ENCODE measurements around the gene PCGF5. TPM values are rescaled to one million over a fixed set of nuclear protein-coding genes. Genes with fewer than 3 reads are reported as not detected.
"Not testable (repeated sequence)": the region's sequence is repeated elsewhere in the genome, so short reads cannot be mapped to it uniquely, and the experiment has no call there.

PCGF5 gene
- total RNA-seq, 1 experiment from 2014 or later = 27.7 TPM

- Histone ChIP-seq H3K9me3 (ENCODE audit: insufficient read depth, low read depth) (no peaks in the 10 kb centered on the region), H3K36me3 (ENCODE audit: low read depth) (no peaks in the 10 kb centered on the region), H2AFZ (no peak overlapping the region), H3K9me2 (ENCODE audit: insufficient read depth) (no peaks in the 10 kb centered on the region), H3K27me3 (ENCODE audit: insufficient read depth, low read depth) (no peaks in the 10 kb centered on the region), H3K4me1 (replicated peaks; ENCODE audit: insufficient read depth) (no peaks in the 10 kb centered on the region), H3K79me2 (ENCODE audit: low read depth) (0 out of 2 replicates have a peak, but pooled peaks cover 3% of the 10 kb centered on the region), H3K27ac (no peak overlapping the region), H3F3A (ENCODE audit: insufficient read depth, low read depth) (no peaks in the 10 kb centered on the region), H4K20me1 (ENCODE audit: insufficient read depth) (no peaks in the 10 kb centered on the region), H3K4me2 (no peak overlapping the region), H3K4me3 (no peak overlapping the region)
- intact Hi-C loops (cut with micrococcal nuclease; ENCODE audit: unreplicated experiment) = no loop called here
- ChIA-PET CTCF (no interaction called here), POLR2A (ENCODE audit: unreplicated experiment) (no interaction called here)
- no peak for TF ChIP-seq EZH2 (IDR thresholded peaks at IDR 0.05; ENCODE audit: low read depth)
- TF ChIP-seq, protein P1, sequence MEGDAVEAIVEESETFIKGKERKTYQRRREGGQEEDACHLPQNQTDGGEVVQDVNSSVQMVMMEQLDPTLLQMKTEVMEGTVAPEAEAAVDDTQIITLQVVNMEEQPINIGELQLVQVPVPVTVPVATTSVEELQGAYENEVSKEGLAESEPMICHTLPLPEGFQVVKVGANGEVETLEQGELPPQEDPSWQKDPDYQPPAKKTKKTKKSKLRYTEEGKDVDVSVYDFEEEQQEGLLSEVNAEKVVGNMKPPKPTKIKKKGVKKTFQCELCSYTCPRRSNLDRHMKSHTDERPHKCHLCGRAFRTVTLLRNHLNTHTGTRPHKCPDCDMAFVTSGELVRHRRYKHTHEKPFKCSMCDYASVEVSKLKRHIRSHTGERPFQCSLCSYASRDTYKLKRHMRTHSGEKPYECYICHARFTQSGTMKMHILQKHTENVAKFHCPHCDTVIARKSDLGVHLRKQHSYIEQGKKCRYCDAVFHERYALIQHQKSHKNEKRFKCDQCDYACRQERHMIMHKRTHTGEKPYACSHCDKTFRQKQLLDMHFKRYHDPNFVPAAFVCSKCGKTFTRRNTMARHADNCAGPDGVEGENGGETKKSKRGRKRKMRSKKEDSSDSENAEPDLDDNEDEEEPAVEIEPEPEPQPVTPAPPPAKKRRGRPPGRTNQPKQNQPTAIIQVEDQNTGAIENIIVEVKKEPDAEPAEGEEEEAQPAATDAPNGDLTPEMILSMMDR (conservative IDR thresholded peaks at IDR 0.05) = no peak
- DNase-seq = peak in 1 of 2 experiments; percentile 24
- BruUV-seq (replicated peaks) = no TSS peak
These were observed 35.1 kb upstream of the PCGF5 start for GRCh38 chr10:91185239-91185875.

DNA sequence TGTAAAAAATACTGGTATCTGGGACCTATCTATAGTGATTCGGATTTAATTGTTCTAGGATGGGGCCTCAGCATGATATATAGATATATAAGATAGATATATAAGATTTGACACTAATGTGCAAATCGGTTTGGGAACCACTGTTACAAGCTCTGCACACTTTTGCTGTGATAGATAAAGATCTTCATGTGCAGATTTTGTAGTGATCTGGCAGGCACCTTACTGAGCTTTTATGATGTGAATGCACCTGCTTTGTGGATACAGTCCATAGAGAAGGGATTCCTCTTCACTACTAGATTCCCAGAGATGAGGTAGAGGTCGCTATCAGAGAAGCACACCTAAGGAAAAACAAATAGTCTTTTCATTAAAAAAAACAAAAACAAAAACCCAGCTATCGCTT is 33.3 kb upstream of the PCGF5 start:
- CTCF ChIA-PET = no interaction called here
- BruUV-seq (replicated peaks) = no TSS peak
- no peaks in the 10 kb centered on the region for H3K9me2 ChIP-seq (ENCODE audit: insufficient read depth)

GRCh38 chr10:91188010-91188409 is 32.5 kb upstream of the PCGF5 start:
- H3K9me2 ChIP-seq (ENCODE audit: insufficient read depth); H3K36me3 ChIP-seq (ENCODE audit: low read depth); POLR2A ChIA-PET (ENCODE audit: unreplicated experiment); H3F3A ChIP-seq (ENCODE audit: insufficient read depth, low read depth); H4K20me1 ChIP-seq (ENCODE audit: insufficient read depth); H3K4me2 ChIP-seq; H2AFZ ChIP-seq; H3K27ac ChIP-seq; intact Hi-C loops (cut with micrococcal nuclease; ENCODE audit: unreplicated experiment); H3K27me3 ChIP-seq (ENCODE audit: insufficient read depth, low read depth); H3K4me1 ChIP-seq (replicated peaks; ENCODE audit: insufficient read depth); BruUV-seq (replicated peaks); H3K4me3 ChIP-seq; CTCF ChIA-PET; DNase-seq; H3K9me3 ChIP-seq (ENCODE audit: insufficient read depth, low read depth); H3K79me2 ChIP-seq (ENCODE audit: low read depth): not testable (repeated sequence)

More for the DNA sequence above, 33.3 kb upstream of the PCGF5 start:
- H3F3A ChIP-seq (ENCODE audit: insufficient read depth, low read depth) = no peaks in the 10 kb centered on the region
- H3K27me3 ChIP-seq (ENCODE audit: insufficient read depth, low read depth) = no peaks in the 10 kb centered on the region
- no peak for TF ChIP-seq EZH2 (IDR thresholded peaks at IDR 0.05; ENCODE audit: low read depth)
- TF ChIP-seq, protein P1 (conservative IDR thresholded peaks at IDR 0.05) = no peak
- no peaks in the 10 kb centered on the region for H3K4me1 ChIP-seq (replicated peaks; ENCODE audit: insufficient read depth)
- H4K20me1 ChIP-seq (ENCODE audit: insufficient read depth) = no peaks in the 10 kb centered on the region
- H2AFZ ChIP-seq = no peak overlapping the region
- no peaks in the 10 kb centered on the region for H3K9me3 ChIP-seq (ENCODE audit: insufficient read depth, low read depth)
- intact Hi-C loops (cut with micrococcal nuclease; ENCODE audit: unreplicated experiment) = no loop called here
- no peak for DNase-seq
- H3K27ac ChIP-seq = no peak overlapping the region
- H3K4me3 ChIP-seq = no peak overlapping the region
- no peaks in the 10 kb centered on the region for H3K79me2 ChIP-seq (ENCODE audit: low read depth)
- POLR2A ChIA-PET (ENCODE audit: unreplicated experiment) = no interaction called here
- H3K36me3 ChIP-seq (ENCODE audit: low read depth) = no peaks in the 10 kb centered on the region
- H3K4me2 ChIP-seq = no peak overlapping the region

DNA sequence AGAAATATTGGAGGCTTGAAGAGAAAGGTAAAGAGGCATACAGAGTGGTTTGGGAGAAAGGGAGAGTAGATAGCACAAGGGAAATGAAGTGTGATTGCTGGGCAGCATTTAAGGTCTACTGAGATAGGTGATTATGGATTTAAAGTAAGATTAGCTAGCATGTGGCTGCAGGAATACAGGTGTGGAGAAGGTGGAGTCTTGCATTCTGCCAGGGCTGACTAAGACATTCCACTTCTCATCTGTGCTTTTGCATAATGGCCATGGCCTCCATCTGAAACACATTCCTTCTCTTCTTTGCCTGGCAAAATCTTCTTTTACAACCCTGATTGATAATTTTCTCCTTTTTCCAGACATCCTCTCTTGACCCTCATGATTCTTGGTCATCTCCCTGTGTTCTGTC is 31.6 kb upstream of the PCGF5 start:
- Histone ChIP-seq H3K79me2 (ENCODE audit: low read depth) (no peaks in the 10 kb centered on the region), H3K9me2 (ENCODE audit: insufficient read depth) (no peaks in the 10 kb centered on the region), H3K9me3 (ENCODE audit: insufficient read depth, low read depth) (no peaks in the 10 kb centered on the region), H3K4me1 (replicated peaks; ENCODE audit: insufficient read depth) (no peaks in the 10 kb centered on the region), H3K27ac (no peak overlapping the region), H3F3A (ENCODE audit: insufficient read depth, low read depth) (no peaks in the 10 kb centered on the region), H3K36me3 (ENCODE audit: low read depth) (no peaks in the 10 kb centered on the region), H3K4me3 (no peak overlapping the region), H3K4me2 (no peak overlapping the region), H2AFZ (no peak overlapping the region), H4K20me1 (ENCODE audit: insufficient read depth) (no peaks in the 10 kb centered on the region), H3K27me3 (ENCODE audit: insufficient read depth, low read depth) (no peaks in the 10 kb centered on the region)
- intact Hi-C loops (cut with micrococcal nuclease; ENCODE audit: unreplicated experiment) = no loop called here
- no TSS peak for BruUV-seq (replicated peaks)
- no peak for DNase-seq
- ChIA-PET CTCF (no interaction called here), POLR2A (ENCODE audit: unreplicated experiment) (no interaction called here)
- TF ChIP-seq, protein P1 (conservative IDR thresholded peaks at IDR 0.05) = no peak
- TF ChIP-seq EZH2 (IDR thresholded peaks at IDR 0.05; ENCODE audit: low read depth) = no peak

Data from PC-9 (cell line).